Gastroesophageal sphincter (tissue), 3 donors: ENCODE measurements around the gene TP53BP2.

Experiments used
- EP300 ChIP-seq: sonication (generic); formaldehyde crosslinking; IDR thresholded peaks from one replicate; pipeline ENCODE4 v1.6.1; 2017; ENCODE audit warnings: antibody characterized with exemption, mild to moderate bottlenecking
- TF ChIP-seq, protein P1 (sequence below), 4 experiments: fragments of 200-600 bp in 2 of 4; fragments of 450-650 bp in 2 of 4; sonication (generic) in 1 of 4; IDR thresholded peaks; one replicate each; pipeline ENCODE4 v1.5.1; 2017 to 2019; ENCODE audit warnings: antibody characterized with exemption in 4 of 4, mild to moderate bottlenecking in 2 of 4, moderate library complexity in 2 of 4

GRCh38 chr1:223828162-223828848, 17.4 kb downstream of the TP53BP2 start:
- TF ChIP-seq, protein P1, sequence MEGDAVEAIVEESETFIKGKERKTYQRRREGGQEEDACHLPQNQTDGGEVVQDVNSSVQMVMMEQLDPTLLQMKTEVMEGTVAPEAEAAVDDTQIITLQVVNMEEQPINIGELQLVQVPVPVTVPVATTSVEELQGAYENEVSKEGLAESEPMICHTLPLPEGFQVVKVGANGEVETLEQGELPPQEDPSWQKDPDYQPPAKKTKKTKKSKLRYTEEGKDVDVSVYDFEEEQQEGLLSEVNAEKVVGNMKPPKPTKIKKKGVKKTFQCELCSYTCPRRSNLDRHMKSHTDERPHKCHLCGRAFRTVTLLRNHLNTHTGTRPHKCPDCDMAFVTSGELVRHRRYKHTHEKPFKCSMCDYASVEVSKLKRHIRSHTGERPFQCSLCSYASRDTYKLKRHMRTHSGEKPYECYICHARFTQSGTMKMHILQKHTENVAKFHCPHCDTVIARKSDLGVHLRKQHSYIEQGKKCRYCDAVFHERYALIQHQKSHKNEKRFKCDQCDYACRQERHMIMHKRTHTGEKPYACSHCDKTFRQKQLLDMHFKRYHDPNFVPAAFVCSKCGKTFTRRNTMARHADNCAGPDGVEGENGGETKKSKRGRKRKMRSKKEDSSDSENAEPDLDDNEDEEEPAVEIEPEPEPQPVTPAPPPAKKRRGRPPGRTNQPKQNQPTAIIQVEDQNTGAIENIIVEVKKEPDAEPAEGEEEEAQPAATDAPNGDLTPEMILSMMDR (IDR thresholded peaks at IDR 0.05): no peak
- TF ChIP-seq EP300: no peak
